K562 (cell line): ENCODE data around the gene EVL. TPM values are rescaled to one million over a fixed set of nuclear protein-coding genes. Genes with fewer than 3 reads are reported as not detected.
A peak's percentile ranks its signal among the peaks of the same experiment; 100 is the strongest.

Source experiments
- CBX5 ChIP-seq: IDR thresholded peaks from 2 replicates; pipeline ENCODE4 v1.6.1; 2014; ENCODE audit warnings: low read depth, borderline replicate concordance
- CXXC5 ChIP-seq: fragments of 250-450 bp; sonication (Bioruptor Pico); IDR thresholded peaks from 2 replicates; pipeline ENCODE4 v1.8.0; 2022; ENCODE audit warnings: inconsistent platforms, mild to moderate bottlenecking, moderate library complexity
- GTF2E2 ChIP-seq: fragments of 200-800 bp; sonication (Bioruptor generic); IDR thresholded peaks from 2 replicates; pipeline ENCODE4 v1.6.1; 2016; ENCODE audit warnings: missing genetic modification characterization, missing compliant biosample characterization
- MGA ChIP-seq: fragments of 450-650 bp; IDR thresholded peaks from 2 replicates; pipeline ENCODE4 v1.6.1; 2016; ENCODE audit warnings: mild to moderate bottlenecking, moderate library complexity
- MYBL2 ChIP-seq, 2 experiments: fragments of 450-650 bp in 1 of 2; sonication (generic) in 1 of 2; formaldehyde crosslinking in 1 of 2; IDR thresholded peaks; 2 replicates each; pipeline versions ENCODE4 v1.6.1 to v1.8.1; 2017 to 2022; ENCODE audit warnings: borderline replicate concordance in 1 of 2, inconsistent platforms in 1 of 2, low read depth in 1 of 2, mild to moderate bottlenecking in 1 of 2, missing genetic modification reagents in 1 of 2, moderate library complexity in 1 of 2
- NR1H2 ChIP-seq: sonication (generic); formaldehyde crosslinking; IDR thresholded peaks from 2 replicates; pipeline ENCODE4 v1.4.0; 2020; ENCODE audit warnings: mild to moderate bottlenecking, missing genetic modification reagents
- PCBP2 ChIP-seq: fragments of 200-400 bp; formaldehyde crosslinking; IDR thresholded peaks from 2 replicates; pipeline ENCODE4 v1.6.1; 2018; ENCODE audit warnings: low read length, low read depth, mild to moderate bottlenecking, moderate library complexity; ENCODE audit not compliant: poor library complexity, severe bottlenecking
- ZFX ChIP-seq: sonication (generic); formaldehyde crosslinking; IDR thresholded peaks from 2 replicates; pipeline ENCODE4 v1.8.0; 2022; ENCODE audit warnings: mild to moderate bottlenecking, missing genetic modification reagents, moderate library complexity
- ZNF41 ChIP-seq: fragments of 250-450 bp; sonication (Bioruptor Pico); conservative IDR thresholded peaks from 2 replicates; pipeline ENCODE4 v1.4.0; 2020; ENCODE audit warnings: mild to moderate bottlenecking
- ZNF764 ChIP-seq: fragments of 250-450 bp; sonication (Bioruptor Pico); IDR thresholded peaks from 2 replicates; pipeline ENCODE4 v1.4.0; 2020; ENCODE audit warnings: low read depth, mild to moderate bottlenecking, moderate library complexity
- polyA plus RNA-seq, 8 experiments: library from polyadenylated mRNA; depleted of rRNA in 4 of 8; stranded (reverse) in 5 of 8; unstranded in 3 of 8; fragments of >200 nt; fragmentation: Nextera tagmentation in 2 of 8; fragmentation: Illumina TruSeq in 1 of 8; extraction: Ambion mirVana in 2 of 8; extraction: Trizol in 1 of 8; gene quantifications; 2 replicates each; pipeline versions ENCODE4 v1.2.1 to v1.2.3, GENCODE V29; 2011 to 2014; ENCODE audit warnings: inconsistent platforms in 1 of 8, missing spikeins in 1 of 8
- total RNA-seq, 7 experiments: library from RNA; depleted of rRNA in 6 of 7; stranded (reverse); fragments of >200 nt in 6 of 7; fragmentation: Illumina TruSeq in 2 of 7; extraction: Trizol in 2 of 7; gene quantifications; 2 replicates each; pipeline versions ENCODE4 v1.2.1 to v1.2.3, GENCODE V29; 2011 to 2021; ENCODE audit warnings: low replicate concordance in 1 of 7
- TF ChIP-seq, protein P1 (sequence below): IDR thresholded peaks from 3 replicates; pipeline ENCODE4 v1.6.1; 2011; ENCODE audit warnings: borderline replicate concordance, mild to moderate bottlenecking, moderate library complexity; ENCODE audit not compliant: insufficient read length; ENCODE audit errors: extremely low read depth
- TF ChIP-seq, protein P2 (sequence below), 2 experiments: fragments of 450-650 bp in 1 of 2; sonication (generic) in 1 of 2; formaldehyde crosslinking; conservative IDR thresholded peaks; 2 replicates each; pipeline versions ENCODE4 v1.4.0 to v1.8.1; 2020 to 2022; ENCODE audit warnings: mild to moderate bottlenecking in 1 of 2, missing genetic modification reagents in 1 of 2

The EVL gene
- total and polyA plus RNA-seq, 9 of the 15 experiments (the other 6 are each of a cell fraction or from before 2014, with no cell fraction given): 2.9 to 43.4 (median 23.9) TPM

DNA sequence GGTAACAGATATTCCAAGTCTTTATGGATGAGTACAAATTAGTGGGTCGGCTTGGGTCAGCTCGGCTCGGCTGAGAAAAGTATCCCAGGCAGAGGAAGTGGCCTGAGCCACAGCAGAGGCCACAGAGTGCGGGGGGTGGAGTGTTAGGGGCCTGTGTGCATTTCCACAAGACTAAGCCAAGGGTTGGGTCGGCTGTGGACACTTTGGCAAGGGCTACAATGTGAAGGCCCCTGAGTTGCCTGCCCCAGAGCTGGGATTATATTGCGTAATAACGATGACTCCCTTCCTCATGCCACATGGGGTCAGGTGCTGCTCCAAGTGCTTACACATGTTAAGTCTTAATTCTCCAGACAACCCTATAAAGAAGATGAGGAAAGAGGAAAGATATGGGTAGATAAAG lies 11.4 kb downstream of the EVL start (continued):
- no peak for TF ChIP-seq ZNF764
- no peak for TF ChIP-seq CXXC5 (CRISPR knock-in tag)
- TF ChIP-seq ZFX (CRISPR knock-in tag): peak; percentile 22
- no peak for TF ChIP-seq GTF2E2 (tag)
- no peak for TF ChIP-seq CBX5
- no peak for TF ChIP-seq NR1H2 (CRISPR knock-in tag)
- TF ChIP-seq PCBP2: no peak
- TF ChIP-seq, protein P1, sequence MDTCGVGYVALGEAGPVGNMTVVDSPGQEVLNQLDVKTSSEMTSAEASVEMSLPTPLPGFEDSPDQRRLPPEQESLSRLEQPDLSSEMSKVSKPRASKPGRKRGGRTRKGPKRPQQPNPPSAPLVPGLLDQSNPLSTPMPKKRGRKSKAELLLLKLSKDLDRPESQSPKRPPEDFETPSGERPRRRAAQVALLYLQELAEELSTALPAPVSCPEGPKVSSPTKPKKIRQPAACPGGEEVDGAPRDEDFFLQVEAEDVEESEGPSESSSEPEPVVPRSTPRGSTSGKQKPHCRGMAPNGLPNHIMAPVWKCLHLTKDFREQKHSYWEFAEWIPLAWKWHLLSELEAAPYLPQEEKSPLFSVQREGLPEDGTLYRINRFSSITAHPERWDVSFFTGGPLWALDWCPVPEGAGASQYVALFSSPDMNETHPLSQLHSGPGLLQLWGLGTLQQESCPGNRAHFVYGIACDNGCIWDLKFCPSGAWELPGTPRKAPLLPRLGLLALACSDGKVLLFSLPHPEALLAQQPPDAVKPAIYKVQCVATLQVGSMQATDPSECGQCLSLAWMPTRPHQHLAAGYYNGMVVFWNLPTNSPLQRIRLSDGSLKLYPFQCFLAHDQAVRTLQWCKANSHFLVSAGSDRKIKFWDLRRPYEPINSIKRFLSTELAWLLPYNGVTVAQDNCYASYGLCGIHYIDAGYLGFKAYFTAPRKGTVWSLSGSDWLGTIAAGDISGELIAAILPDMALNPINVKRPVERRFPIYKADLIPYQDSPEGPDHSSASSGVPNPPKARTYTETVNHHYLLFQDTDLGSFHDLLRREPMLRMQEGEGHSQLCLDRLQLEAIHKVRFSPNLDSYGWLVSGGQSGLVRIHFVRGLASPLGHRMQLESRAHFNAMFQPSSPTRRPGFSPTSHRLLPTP: no peak
- TF ChIP-seq MYBL2 (IDR thresholded peaks at IDR 0.05; ENCODE audit: low read depth): no peak
- TF ChIP-seq MYBL2 (CRISPR knock-in tag; IDR thresholded peaks at IDR 0.05; ENCODE audit: borderline replicate concordance): no peak
- no peak for TF ChIP-seq ZNF41 (CRISPR knock-in tag)
- peak; percentile 42 for TF ChIP-seq MGA
- TF ChIP-seq, protein P2, sequence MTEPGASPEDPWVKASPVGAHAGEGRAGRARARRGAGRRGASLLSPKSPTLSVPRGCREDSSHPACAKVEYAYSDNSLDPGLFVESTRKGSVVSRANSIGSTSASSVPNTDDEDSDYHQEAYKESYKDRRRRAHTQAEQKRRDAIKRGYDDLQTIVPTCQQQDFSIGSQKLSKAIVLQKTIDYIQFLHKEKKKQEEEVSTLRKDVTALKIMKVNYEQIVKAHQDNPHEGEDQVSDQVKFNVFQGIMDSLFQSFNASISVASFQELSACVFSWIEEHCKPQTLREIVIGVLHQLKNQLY (CRISPR knock-in tag; conservative IDR thresholded peaks at IDR 0.05): no peak
